GM12801 (cell line): Measurements from ENCODE around the gene KLF15.

Source experiments
- TF ChIP-seq, protein P1 (sequence below): IDR thresholded peaks from one replicate; pipeline ENCODE4 v1.5.1; 2011; ENCODE audit warnings: control low read depth; ENCODE audit not compliant: insufficient read length; ENCODE audit errors: extremely low read depth

The KLF15 gene

DNA sequence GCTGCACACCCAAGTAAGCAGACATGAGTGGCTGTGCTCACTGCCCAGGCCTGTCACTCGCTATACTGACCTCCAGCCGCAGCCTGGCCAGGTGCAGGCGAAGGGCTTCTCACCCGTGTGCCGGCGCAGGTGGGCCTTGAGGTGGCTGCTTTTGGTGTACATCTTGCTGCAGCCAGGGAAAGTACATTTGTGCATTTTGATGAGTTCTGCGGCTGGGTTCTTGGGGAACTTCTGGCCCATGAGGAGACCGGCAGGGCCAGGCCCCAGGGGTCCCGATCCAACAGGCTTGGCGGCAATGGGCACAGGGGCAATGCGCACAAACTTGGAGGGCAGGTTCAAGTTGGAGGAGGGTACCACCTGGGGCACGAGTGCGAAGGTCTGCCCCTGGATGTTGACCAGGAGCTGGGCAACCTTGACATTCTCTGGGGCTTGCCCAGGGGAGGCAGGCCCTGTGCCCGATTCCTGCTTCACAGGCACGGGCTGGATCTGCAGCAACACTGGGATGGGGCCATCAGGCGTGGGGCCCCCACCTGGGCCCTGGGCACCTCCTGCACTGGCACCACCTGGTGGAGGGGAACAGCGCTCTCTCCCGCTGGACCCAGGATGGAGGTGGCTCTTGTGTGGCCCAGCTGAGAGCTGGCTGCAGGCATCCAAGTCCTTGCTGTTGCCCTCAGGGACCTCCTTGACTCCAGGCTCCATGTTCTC lies 5.3 kb downstream of the KLF15 start:
- TF ChIP-seq, protein P1, sequence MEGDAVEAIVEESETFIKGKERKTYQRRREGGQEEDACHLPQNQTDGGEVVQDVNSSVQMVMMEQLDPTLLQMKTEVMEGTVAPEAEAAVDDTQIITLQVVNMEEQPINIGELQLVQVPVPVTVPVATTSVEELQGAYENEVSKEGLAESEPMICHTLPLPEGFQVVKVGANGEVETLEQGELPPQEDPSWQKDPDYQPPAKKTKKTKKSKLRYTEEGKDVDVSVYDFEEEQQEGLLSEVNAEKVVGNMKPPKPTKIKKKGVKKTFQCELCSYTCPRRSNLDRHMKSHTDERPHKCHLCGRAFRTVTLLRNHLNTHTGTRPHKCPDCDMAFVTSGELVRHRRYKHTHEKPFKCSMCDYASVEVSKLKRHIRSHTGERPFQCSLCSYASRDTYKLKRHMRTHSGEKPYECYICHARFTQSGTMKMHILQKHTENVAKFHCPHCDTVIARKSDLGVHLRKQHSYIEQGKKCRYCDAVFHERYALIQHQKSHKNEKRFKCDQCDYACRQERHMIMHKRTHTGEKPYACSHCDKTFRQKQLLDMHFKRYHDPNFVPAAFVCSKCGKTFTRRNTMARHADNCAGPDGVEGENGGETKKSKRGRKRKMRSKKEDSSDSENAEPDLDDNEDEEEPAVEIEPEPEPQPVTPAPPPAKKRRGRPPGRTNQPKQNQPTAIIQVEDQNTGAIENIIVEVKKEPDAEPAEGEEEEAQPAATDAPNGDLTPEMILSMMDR, result no peak

- TF ChIP-seq, protein P1, result no peak
Observed at GRCh38 chr3:126351086-126351770, 6.0 kb downstream of the KLF15 start.

- TF ChIP-seq, protein P1, result no peak
Observed at GRCh38 chr3:126350502-126351085, 6.6 kb downstream of the KLF15 start.

GRCh38 chr3:126349611-126350501 lies 7.4 kb downstream of the KLF15 start:
- TF ChIP-seq, protein P1, result no peak

DNA sequence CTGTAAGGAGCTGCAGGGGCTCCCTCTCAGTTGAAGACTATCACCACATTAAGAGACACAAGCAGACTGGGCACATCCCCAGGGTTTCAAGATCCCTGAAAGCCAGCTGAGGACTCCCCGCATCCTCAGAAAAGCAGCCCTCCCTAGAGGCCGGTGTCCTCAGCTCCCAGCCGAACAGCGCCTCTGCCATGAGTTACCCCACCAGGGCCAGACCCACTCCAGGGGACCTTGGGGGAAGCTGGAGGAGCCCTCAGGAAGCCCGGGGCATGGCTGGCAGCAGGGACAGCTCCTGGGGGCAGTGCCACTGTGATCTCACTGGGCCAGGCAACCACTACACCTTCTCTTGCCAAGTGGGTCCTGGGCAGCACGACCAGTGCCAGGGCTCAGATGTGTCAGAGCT lies 8.1 kb downstream of the KLF15 start:
- TF ChIP-seq, protein P1, result no peak

DNA sequence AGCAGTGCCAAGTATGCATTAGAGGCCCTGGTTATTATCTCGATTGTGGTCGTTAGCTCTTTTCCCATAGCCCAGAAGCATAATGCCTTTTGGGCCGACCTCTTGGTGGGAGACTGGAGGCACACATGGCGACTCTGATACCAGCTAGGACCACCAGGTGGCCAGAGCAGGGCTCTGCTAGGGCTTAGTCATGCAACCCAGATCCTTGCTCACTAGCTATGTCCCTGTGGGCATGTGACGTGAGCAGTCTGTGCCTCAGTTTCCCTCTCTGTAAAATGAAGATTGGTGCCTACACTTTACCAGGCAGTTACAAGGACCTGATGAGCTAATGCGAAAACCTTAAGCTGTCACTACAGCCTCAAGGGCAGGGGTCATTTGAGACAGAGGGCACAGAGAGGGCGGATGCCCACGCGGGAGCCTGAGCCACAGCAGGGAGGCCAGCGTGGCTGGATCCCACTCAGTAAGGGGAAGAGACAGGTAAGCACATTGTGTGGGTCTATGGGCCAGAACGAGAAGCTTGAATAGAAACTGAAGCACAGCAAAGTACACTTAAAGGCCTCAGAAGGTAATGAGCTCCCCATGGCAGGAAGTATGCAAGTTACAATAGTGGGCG lies 8.8 kb downstream of the KLF15 start:
- TF ChIP-seq, protein P1, result no peak
